ENCODE measurements around the gene MCEMP1.

DNA sequence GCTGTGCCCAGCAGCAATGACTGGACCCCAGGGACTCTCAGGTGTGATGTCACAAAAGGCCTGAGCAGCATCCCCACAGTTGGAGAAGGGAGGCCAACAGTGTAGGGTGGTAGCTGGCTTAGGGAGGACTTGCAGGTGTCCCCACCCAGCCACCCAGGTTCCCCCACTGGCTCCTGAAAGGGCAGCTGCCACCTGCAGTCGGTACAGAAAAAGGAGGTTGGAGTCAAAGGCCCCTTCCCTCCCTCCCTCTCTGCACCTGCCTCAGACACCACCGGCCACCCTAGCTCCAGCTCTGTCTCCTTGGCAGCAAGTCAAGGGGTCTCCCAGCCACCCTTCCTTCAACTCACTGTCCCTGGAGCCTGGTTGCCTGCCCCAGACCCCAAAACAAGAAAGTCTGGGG is 43.2 kb upstream of the MCEMP1 start, which contains the start of gene PCP2:
- TF ChIP-seq, protein P1, sequence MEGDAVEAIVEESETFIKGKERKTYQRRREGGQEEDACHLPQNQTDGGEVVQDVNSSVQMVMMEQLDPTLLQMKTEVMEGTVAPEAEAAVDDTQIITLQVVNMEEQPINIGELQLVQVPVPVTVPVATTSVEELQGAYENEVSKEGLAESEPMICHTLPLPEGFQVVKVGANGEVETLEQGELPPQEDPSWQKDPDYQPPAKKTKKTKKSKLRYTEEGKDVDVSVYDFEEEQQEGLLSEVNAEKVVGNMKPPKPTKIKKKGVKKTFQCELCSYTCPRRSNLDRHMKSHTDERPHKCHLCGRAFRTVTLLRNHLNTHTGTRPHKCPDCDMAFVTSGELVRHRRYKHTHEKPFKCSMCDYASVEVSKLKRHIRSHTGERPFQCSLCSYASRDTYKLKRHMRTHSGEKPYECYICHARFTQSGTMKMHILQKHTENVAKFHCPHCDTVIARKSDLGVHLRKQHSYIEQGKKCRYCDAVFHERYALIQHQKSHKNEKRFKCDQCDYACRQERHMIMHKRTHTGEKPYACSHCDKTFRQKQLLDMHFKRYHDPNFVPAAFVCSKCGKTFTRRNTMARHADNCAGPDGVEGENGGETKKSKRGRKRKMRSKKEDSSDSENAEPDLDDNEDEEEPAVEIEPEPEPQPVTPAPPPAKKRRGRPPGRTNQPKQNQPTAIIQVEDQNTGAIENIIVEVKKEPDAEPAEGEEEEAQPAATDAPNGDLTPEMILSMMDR (conservative IDR thresholded peaks at IDR 0.05; ENCODE audit: low read depth, low read length): no peak
- TF ChIP-seq EZH2 (IDR thresholded peaks at IDR 0.05; ENCODE audit: borderline replicate concordance, low read depth, low read length, poor library complexity, severe bottlenecking): no peak

All from A673 (cell line).